Liver (tissue), 9 donors: ENCODE measurements around the gene USF2. TPM values are rescaled to one million over a fixed set of nuclear protein-coding genes. Genes with fewer than 3 reads are reported as not detected.

Source experiments
- DNase-seq: peaks from one replicate; pipeline ENCODE4 v3.0.0-alpha.2; 2017; ENCODE audit warnings: low spot score
- H3K27ac ChIP-seq, 2 donors: one replicate each; pipeline ENCODE4 v1.7.0; 2013; ENCODE audit warnings: inconsistent platforms in 2 of 2, low read length in 2 of 2, control low read depth in 1 of 2, low read depth in 1 of 2, mild to moderate bottlenecking in 1 of 2
- H3K27me3 ChIP-seq, 4 donors: one replicate each; pipeline versions ENCODE4 v1.6.1 to v1.7.0; 2013; ENCODE audit warnings: low read length in 3 of 4, inconsistent platforms in 1 of 4, mild to moderate bottlenecking in 1 of 4, moderate library complexity in 1 of 4; ENCODE audit not compliant: control insufficient read depth in 4 of 4, insufficient read depth in 4 of 4
- H3K36me3 ChIP-seq, 4 donors: one replicate each; pipeline versions ENCODE4 v1.6.1 to v1.7.0; 2013; ENCODE audit warnings: low read length in 3 of 4, mild to moderate bottlenecking in 3 of 4, low read depth in 1 of 4, moderate library complexity in 1 of 4; ENCODE audit not compliant: control insufficient read depth in 4 of 4, insufficient read depth in 3 of 4
- H3K4me1 ChIP-seq, 4 donors: one replicate each; pipeline versions ENCODE4 v1.6.1 to v1.7.0; 2013; ENCODE audit warnings: low read length in 3 of 4, mild to moderate bottlenecking in 3 of 4, moderate library complexity in 1 of 4; ENCODE audit not compliant: control insufficient read depth in 4 of 4, insufficient read depth in 4 of 4
- H3K4me3 ChIP-seq, 3 donors: one replicate each; pipeline versions ENCODE4 v1.6.1 to v1.7.0; 2013; ENCODE audit warnings: low read length in 3 of 3, control low read depth in 1 of 3, low read depth in 1 of 3, mild to moderate bottlenecking in 1 of 3
- H3K9ac ChIP-seq, 2 donors: one replicate each; pipeline ENCODE4 v1.7.0; 2013; ENCODE audit warnings: low read length in 2 of 2, mild to moderate bottlenecking in 2 of 2, moderate library complexity in 2 of 2, control low read depth in 1 of 2, low read depth in 1 of 2
- H3K9me3 ChIP-seq, 4 donors: one replicate each; pipeline versions ENCODE4 v1.6.1 to v1.7.0; 2013; ENCODE audit warnings: low read length in 3 of 4; ENCODE audit not compliant: control insufficient read depth in 4 of 4
- EGR1 ChIP-seq, 2 donors: IDR thresholded peaks; 2 replicates each; pipeline ENCODE4 v1.6.1; 2016 to 2018; ENCODE audit warnings: antibody characterized with exemption in 2 of 2, low read depth in 2 of 2
- FOXA1 ChIP-seq: IDR thresholded peaks from 2 replicates; pipeline ENCODE4 v1.6.1; 2016; ENCODE audit warnings: antibody characterized with exemption
- FOXA2 ChIP-seq: IDR thresholded peaks from 2 replicates; pipeline ENCODE4 v1.6.1; 2016; ENCODE audit warnings: antibody characterized with exemption
- GABPA ChIP-seq, 2 donors: IDR thresholded peaks in 1 of 2; conservative IDR thresholded peaks in 1 of 2; 2 replicates each; pipeline ENCODE4 v1.6.1; 2016; ENCODE audit warnings: antibody characterized with exemption in 2 of 2, mild to moderate bottlenecking in 1 of 2, moderate library complexity in 1 of 2
- HNF4A ChIP-seq, 2 donors: conservative IDR thresholded peaks; 2 replicates each; pipeline ENCODE4 v1.6.1; 2016; ENCODE audit warnings: antibody characterized with exemption in 2 of 2, mild to moderate bottlenecking in 2 of 2
- HNF4G ChIP-seq: IDR thresholded peaks from 2 replicates; pipeline ENCODE4 v1.6.1; 2016; ENCODE audit warnings: antibody characterized with exemption
- JUND ChIP-seq, 2 donors: IDR thresholded peaks; 2 replicates each; pipeline ENCODE4 v1.6.1; 2016; ENCODE audit warnings: antibody characterized with exemption in 2 of 2
- NR2F2 ChIP-seq: IDR thresholded peaks from 2 replicates; pipeline ENCODE4 v1.6.1; 2016; ENCODE audit warnings: antibody characterized with exemption
- RAD21 ChIP-seq, 2 donors: IDR thresholded peaks; 2 replicates each; pipeline ENCODE4 v1.6.1; 2016; ENCODE audit warnings: antibody characterized with exemption in 2 of 2, mild to moderate bottlenecking in 2 of 2
- RXRA ChIP-seq, 2 donors: IDR thresholded peaks; 2 replicates each; pipeline ENCODE4 v1.6.1; 2017 to 2018; ENCODE audit warnings: antibody characterized with exemption in 2 of 2, mild to moderate bottlenecking in 1 of 2
- SP1 ChIP-seq: IDR thresholded peaks from 2 replicates; pipeline ENCODE4 v1.6.1; 2018; ENCODE audit warnings: antibody characterized with exemption, mild to moderate bottlenecking
- TAF1 ChIP-seq: conservative IDR thresholded peaks from 2 replicates; pipeline ENCODE4 v1.6.1; 2016; ENCODE audit warnings: antibody characterized with exemption, mild to moderate bottlenecking
- YY1 ChIP-seq: IDR thresholded peaks from 2 replicates; pipeline ENCODE4 v1.6.1; 2016; ENCODE audit warnings: antibody characterized with exemption, mild to moderate bottlenecking
- WGBS: extraction: QIAGEN DNeasy Blood & Tissue Kit; methylation state at CpG from one replicate; pipeline ENCODE4 v1.1.7; 2013; 5-methylcytosine and 5-hydroxymethylcytosine counted together
- polyA plus RNA-seq, 2 donors: library from polyadenylated mRNA; stranded (reverse) in 1 of 2; unstranded in 1 of 2; fragments of 200-250 nt in 1 of 2; fragments of >200 nt in 1 of 2; fragmentation: Nextera tagmentation in 1 of 2; extraction: Ambion mirVana in 1 of 2; gene quantifications; one replicate each; pipeline versions ENCODE4 v1.2.1 to v1.2.3, GENCODE V29; 2013 to 2015
- total RNA-seq, 2 donors: library from RNA; depleted of rRNA; stranded (reverse); fragments of >200 nt; gene quantifications; one replicate each; pipeline ENCODE4 v1.2.3, GENCODE V29; 2014
- TF ChIP-seq, protein P1 (sequence below): IDR thresholded peaks from 2 replicates; pipeline ENCODE4 v1.6.1; 2016; ENCODE audit warnings: antibody characterized with exemption
- TF ChIP-seq, protein P2 (sequence below): IDR thresholded peaks from 2 replicates; pipeline ENCODE4 v1.6.1; 2016; ENCODE audit warnings: antibody characterized with exemption
- TF ChIP-seq, protein P3 (sequence below): fragments of 150-350 bp; IDR thresholded peaks from 2 replicates; pipeline ENCODE4 v1.5.1; 2017; ENCODE audit warnings: improper control_type of control experiment, low read depth, low read length; ENCODE audit not compliant: missing input control
- TF ChIP-seq, protein P4 (sequence below): IDR thresholded peaks from 2 replicates; pipeline ENCODE4 v1.6.1; 2016; ENCODE audit warnings: antibody characterized with exemption, mild to moderate bottlenecking
- TF ChIP-seq, protein P5 (sequence below): IDR thresholded peaks from 2 replicates; pipeline ENCODE4 v1.6.1; 2016; ENCODE audit warnings: antibody characterized with exemption
- donor health status: healthy.
- donor health status: healthy.
- donor health status: healthy.
- donor health status: healthy.
- donor health status: healthy.

Gene USF2
- total and polyA plus RNA-seq, 4 donors, result 22.8 to 85.9 (median 55.9) TPM

DNA sequence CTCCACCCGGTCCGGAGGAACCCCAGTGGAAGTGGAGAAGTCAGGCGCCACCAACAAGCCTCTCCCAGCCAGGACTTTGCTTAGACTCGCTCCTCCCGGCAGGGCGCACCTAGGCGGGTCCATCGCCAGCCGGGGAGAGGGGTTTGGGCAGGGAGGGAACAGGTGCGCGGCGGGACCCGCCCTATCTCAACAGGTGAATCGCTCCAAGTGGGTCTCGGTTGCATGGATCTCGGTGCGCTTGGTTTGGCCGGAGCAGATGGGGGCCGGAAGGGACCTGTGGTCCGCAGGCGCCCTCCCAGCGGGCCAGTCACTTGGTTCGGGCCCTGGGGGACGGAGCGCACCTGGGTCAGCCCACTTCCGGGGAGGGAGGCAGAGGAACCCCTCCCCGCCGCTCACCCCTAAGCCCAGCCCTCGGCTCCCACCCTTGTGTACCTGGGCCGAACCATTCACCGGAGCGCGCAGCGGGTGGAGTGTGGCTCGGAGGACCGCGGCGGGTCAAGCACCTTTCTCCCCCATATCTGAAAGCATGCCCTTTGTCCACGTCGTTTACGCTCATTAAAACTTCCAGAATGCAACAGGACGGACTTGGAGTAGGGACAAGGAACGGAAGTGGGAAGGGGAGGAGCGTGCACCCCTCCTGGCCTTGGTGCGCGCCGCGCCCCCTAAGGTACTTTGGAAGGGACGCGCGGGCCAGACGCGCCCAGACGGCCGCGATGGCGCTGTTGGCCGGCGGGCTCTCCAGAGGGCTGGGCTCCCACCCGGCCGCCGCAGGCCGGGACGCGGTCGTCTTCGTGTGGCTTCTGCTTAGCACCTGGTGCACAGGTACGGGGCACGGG is 20.2 kb upstream of the USF2 start, which contains the start of gene LSR:
Gene LSR (plus strand): TSS at position 693 of the 836 bp plus-strand sequence. CDS start 21 bp downstream, at position 714.
- H3K27ac ChIP-seq, result peak within 1 kb of the TSS; percentile 97 to 99
- TF ChIP-seq RAD21 (IDR thresholded peaks at IDR 0.05) (no peak), JUND (IDR thresholded peaks at IDR 0.05) (no peak), FOXA1 (peak; percentile 90), RXRA (IDR thresholded peaks at IDR 0.05) (peak in 1 of 2 donors; percentile 45), NR2F2 (no peak), YY1 (no peak), FOXA2 (peak; percentile 87), HNF4G (no peak), GABPA (IDR thresholded peaks at IDR 0.05 in 1 of 2, conservative IDR thresholded peaks at IDR 0.05 in 1 of 2) (peak; percentile 50 to 80), TAF1 (peak; percentile 83), SP1 (peak; percentile 53), HNF4A (conservative IDR thresholded peaks at IDR 0.05) (peak in 1 of 2 donors; percentile 64), EGR1 (IDR thresholded peaks at IDR 0.05; ENCODE audit: low read depth in 2 of 2) (peak in 1 of 2 donors; percentile 10)
- TF ChIP-seq, protein P1, sequence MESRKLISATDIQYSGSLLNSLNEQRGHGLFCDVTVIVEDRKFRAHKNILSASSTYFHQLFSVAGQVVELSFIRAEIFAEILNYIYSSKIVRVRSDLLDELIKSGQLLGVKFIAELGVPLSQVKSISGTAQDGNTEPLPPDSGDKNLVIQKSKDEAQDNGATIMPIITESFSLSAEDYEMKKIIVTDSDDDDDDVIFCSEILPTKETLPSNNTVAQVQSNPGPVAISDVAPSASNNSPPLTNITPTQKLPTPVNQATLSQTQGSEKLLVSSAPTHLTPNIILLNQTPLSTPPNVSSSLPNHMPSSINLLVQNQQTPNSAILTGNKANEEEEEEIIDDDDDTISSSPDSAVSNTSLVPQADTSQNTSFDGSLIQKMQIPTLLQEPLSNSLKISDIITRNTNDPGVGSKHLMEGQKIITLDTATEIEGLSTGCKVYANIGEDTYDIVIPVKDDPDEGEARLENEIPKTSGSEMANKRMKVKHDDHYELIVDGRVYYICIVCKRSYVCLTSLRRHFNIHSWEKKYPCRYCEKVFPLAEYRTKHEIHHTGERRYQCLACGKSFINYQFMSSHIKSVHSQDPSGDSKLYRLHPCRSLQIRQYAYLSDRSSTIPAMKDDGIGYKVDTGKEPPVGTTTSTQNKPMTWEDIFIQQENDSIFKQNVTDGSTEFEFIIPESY, result peak; percentile 9
- TF ChIP-seq, protein P2, sequence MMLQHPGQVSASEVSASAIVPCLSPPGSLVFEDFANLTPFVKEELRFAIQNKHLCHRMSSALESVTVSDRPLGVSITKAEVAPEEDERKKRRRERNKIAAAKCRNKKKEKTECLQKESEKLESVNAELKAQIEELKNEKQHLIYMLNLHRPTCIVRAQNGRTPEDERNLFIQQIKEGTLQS, result no peak
- TF ChIP-seq, protein P3, sequence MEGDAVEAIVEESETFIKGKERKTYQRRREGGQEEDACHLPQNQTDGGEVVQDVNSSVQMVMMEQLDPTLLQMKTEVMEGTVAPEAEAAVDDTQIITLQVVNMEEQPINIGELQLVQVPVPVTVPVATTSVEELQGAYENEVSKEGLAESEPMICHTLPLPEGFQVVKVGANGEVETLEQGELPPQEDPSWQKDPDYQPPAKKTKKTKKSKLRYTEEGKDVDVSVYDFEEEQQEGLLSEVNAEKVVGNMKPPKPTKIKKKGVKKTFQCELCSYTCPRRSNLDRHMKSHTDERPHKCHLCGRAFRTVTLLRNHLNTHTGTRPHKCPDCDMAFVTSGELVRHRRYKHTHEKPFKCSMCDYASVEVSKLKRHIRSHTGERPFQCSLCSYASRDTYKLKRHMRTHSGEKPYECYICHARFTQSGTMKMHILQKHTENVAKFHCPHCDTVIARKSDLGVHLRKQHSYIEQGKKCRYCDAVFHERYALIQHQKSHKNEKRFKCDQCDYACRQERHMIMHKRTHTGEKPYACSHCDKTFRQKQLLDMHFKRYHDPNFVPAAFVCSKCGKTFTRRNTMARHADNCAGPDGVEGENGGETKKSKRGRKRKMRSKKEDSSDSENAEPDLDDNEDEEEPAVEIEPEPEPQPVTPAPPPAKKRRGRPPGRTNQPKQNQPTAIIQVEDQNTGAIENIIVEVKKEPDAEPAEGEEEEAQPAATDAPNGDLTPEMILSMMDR, result no peak
- TF ChIP-seq, protein P4, sequence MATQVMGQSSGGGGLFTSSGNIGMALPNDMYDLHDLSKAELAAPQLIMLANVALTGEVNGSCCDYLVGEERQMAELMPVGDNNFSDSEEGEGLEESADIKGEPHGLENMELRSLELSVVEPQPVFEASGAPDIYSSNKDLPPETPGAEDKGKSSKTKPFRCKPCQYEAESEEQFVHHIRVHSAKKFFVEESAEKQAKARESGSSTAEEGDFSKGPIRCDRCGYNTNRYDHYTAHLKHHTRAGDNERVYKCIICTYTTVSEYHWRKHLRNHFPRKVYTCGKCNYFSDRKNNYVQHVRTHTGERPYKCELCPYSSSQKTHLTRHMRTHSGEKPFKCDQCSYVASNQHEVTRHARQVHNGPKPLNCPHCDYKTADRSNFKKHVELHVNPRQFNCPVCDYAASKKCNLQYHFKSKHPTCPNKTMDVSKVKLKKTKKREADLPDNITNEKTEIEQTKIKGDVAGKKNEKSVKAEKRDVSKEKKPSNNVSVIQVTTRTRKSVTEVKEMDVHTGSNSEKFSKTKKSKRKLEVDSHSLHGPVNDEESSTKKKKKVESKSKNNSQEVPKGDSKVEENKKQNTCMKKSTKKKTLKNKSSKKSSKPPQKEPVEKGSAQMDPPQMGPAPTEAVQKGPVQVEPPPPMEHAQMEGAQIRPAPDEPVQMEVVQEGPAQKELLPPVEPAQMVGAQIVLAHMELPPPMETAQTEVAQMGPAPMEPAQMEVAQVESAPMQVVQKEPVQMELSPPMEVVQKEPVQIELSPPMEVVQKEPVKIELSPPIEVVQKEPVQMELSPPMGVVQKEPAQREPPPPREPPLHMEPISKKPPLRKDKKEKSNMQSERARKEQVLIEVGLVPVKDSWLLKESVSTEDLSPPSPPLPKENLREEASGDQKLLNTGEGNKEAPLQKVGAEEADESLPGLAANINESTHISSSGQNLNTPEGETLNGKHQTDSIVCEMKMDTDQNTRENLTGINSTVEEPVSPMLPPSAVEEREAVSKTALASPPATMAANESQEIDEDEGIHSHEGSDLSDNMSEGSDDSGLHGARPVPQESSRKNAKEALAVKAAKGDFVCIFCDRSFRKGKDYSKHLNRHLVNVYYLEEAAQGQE, result peak; percentile 82
- TF ChIP-seq, protein P5, sequence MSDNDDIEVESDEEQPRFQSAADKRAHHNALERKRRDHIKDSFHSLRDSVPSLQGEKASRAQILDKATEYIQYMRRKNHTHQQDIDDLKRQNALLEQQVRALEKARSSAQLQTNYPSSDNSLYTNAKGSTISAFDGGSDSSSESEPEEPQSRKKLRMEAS, result peak; percentile 41
- H3K36me3 ChIP-seq, result peaks cover 0 to 7% (median 2%) of the 10 kb centered on the region in 4 donors
- H3K27me3 ChIP-seq, result no peaks in the 10 kb centered on the region
- H3K4me3 ChIP-seq, result peak within 1 kb of the TSS; percentile 60 to 97 (median 75)
- H3K9me3 ChIP-seq, result no peaks in the 10 kb centered on the region
- peak; percentile 69 for DNase-seq
- whole genome bisulfite sequencing, result under 1% methylated on average over 69 of the region's 69 CpGs
- peak within 1 kb of the TSS; percentile 76 to 83 for H3K9ac ChIP-seq
- H3K4me1 ChIP-seq, result peaks cover 2 to 40% (median 26%) of the 10 kb centered on the region in 4 donors
